ENCODE results near the gene G6PC1. TPM values are rescaled to one million over a fixed set of nuclear protein-coding genes. Genes with fewer than 3 reads are reported as not detected.
"Not testable (repeated sequence)": the region's sequence is repeated elsewhere in the genome, so short reads cannot be mapped to it uniquely, and the experiment has no call there.

Gene G6PC1
- total and polyA plus RNA-seq, 2 experiments from 2014 or later: not detected

GRCh38 chr17:42883802-42884558 is 16.6 kb upstream of the G6PC1 start:
- no peak overlapping the region for H2AFZ ChIP-seq
- TF ChIP-seq STAT1 (IDR thresholded peaks at IDR 0.05; ENCODE audit: unreplicated experiment) (no peak), NANOG (IDR thresholded peaks at IDR 0.05; ENCODE audit: borderline replicate concordance) (no peak), ETS1 (IDR thresholded peaks at IDR 0.05) (no peak), EZH2 (IDR thresholded peaks at IDR 0.05; ENCODE audit: low read depth, unreplicated experiment) (no peak), POLR2AphosphoS5 (IDR thresholded peaks at IDR 0.05; ENCODE audit: low read depth) (no peak), CREB1 (CRISPR knock-in tag; IDR thresholded peaks at IDR 0.05; ENCODE audit: low read depth) (no peak), REST (IDR thresholded peaks at IDR 0.05; ENCODE audit: unreplicated experiment) (no peak), ZNF331 (CRISPR knock-in tag; IDR thresholded peaks at IDR 0.05; ENCODE audit: low read depth) (no peak)
- no peak for ATAC-seq
- Mint-ChIP-seq H3K27ac (no peak overlapping the region), H3K4me3 (no peak overlapping the region), H3K27me3 (ENCODE audit: insufficient read depth, low read depth, poor library complexity) (peaks cover 2% of the 10 kb centered on the region), H3K4me1 (peaks cover 6% of the 10 kb centered on the region; the same call in 1 of the 3 replicates), H3K36me3 (ENCODE audit: low read depth) (no peaks in the 10 kb centered on the region), H3K9me3 (no peaks in the 10 kb centered on the region)
- H3K36me3 ChIP-seq (ENCODE audit: insufficient read depth): no peaks in the 10 kb centered on the region
- H3K79me2 ChIP-seq (replicated peaks; ENCODE audit: insufficient read depth): no peaks in the 10 kb centered on the region
- H3F3A ChIP-seq (replicated peaks; ENCODE audit: low read depth): no peaks in the 10 kb centered on the region
- H3K9me2 ChIP-seq (ENCODE audit: insufficient read depth): no peaks in the 10 kb centered on the region
- DNase-seq (ENCODE audit: low spot score): no peak
- no peaks in the 10 kb centered on the region for H4K20me1 ChIP-seq (replicated peaks; ENCODE audit: insufficient read depth)
- H3K27me3 ChIP-seq (ENCODE audit: insufficient read depth): peaks cover under 1% of the 10 kb centered on the region; the same call in 1 of the 2 replicates
- H3K4me3 ChIP-seq: no peak overlapping the region
- H3K4me1 ChIP-seq (ENCODE audit: insufficient read depth): peaks cover 2% of the 10 kb centered on the region; the same call in 1 of the 2 replicates
- no peak overlapping the region for H3K27ac ChIP-seq (ENCODE audit: low read depth)
- H3K4me2 ChIP-seq: no peak overlapping the region

DNA sequence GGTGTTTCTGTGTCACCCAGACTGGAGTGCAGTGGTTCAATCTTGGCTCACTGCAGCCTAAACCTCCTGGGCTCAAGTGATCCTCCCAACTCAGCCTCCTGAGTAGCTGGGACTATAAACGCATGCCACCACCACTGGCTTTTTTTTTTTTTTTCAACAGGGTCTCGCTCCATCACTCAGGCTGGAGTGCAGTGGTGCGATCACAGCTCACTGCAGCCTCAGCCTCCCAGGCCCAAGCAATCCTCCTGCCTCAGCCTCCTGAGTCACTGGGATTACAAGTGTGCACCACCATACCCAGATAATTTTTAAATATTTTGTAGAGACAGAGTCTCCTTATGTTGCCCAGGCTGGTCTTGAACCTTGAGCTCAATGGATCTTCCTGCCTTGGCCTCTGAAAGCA is 14.8 kb upstream of the G6PC1 start:
- H3K4me3 ChIP-seq; ATAC-seq; H3F3A ChIP-seq (replicated peaks; ENCODE audit: low read depth); H3K27me3 ChIP-seq (ENCODE audit: insufficient read depth); H3K27me3 Mint-ChIP-seq (ENCODE audit: insufficient read depth, low read depth, poor library complexity); H2AFZ ChIP-seq; H3K4me3 Mint-ChIP-seq; H3K9me2 ChIP-seq (ENCODE audit: insufficient read depth); H3K4me2 ChIP-seq; H4K20me1 ChIP-seq (replicated peaks; ENCODE audit: insufficient read depth); H3K4me1 Mint-ChIP-seq; H3K36me3 Mint-ChIP-seq (ENCODE audit: low read depth); DNase-seq (ENCODE audit: low spot score); H3K27ac Mint-ChIP-seq; H3K79me2 ChIP-seq (replicated peaks; ENCODE audit: insufficient read depth); H3K9me3 Mint-ChIP-seq; H3K4me1 ChIP-seq (ENCODE audit: insufficient read depth); H3K36me3 ChIP-seq (ENCODE audit: insufficient read depth); H3K27ac ChIP-seq (ENCODE audit: low read depth): not testable (repeated sequence)
